ENCODE measurements around the gene PAQR9. TPM values are rescaled to one million over a fixed set of nuclear protein-coding genes. Genes with fewer than 3 reads are reported as not detected.

Gene PAQR9
- total RNA-seq, 1 donor from 2014 or later = 0.13 TPM

- DNase-seq (ENCODE audit: low spot score) (no peak), ATAC-seq (no peak)
- intact Hi-C loops (cut with DNase I) = no loop called here
Measured at GRCh38 chr3:142931222-142931621, 32.3 kb downstream of the PAQR9 start.

GRCh38 chr3:142930463-142930862, 33.0 kb downstream of the PAQR9 start:
- no peak for ATAC-seq
- DNase-seq (ENCODE audit: low spot score) = no peak
- intact Hi-C loops (cut with DNase I) = no loop called here

- intact Hi-C loops (cut with DNase I) = no loop called here
- DNase-seq (ENCODE audit: low spot score) (no peak), ATAC-seq (no peak)
Measured at GRCh38 chr3:142929890-142930289, 33.6 kb downstream of the PAQR9 start.

GRCh38 chr3:142929109-142929508, 34.4 kb downstream of the PAQR9 start:
- ATAC-seq = no peak
- intact Hi-C loops (cut with DNase I) = no loop called here
- no peak for DNase-seq (ENCODE audit: low spot score)

- intact Hi-C loops (cut with DNase I) = no loop called here
- ATAC-seq = no peak
- DNase-seq (ENCODE audit: low spot score) = no peak
Measured at GRCh38 chr3:142926368-142926944, 37.0 kb downstream of the PAQR9 start.

GRCh38 chr3:142925140-142925539, 38.3 kb downstream of the PAQR9 start:
- intact Hi-C loops (cut with DNase I) = no loop called here
- ATAC-seq = no peak
- no peak for DNase-seq (ENCODE audit: low spot score)

GRCh38 chr3:142923694-142924093, 39.8 kb downstream of the PAQR9 start:
- intact Hi-C loops (cut with DNase I) = no loop called here

GRCh38 chr3:142916605-142917004, 46.9 kb downstream of the PAQR9 start:
- ATAC-seq = no peak
- intact Hi-C loops (cut with DNase I) = no loop called here
- no peak for DNase-seq (ENCODE audit: low spot score)

More at GRCh38 chr3:142923694-142924093, 39.8 kb downstream of the PAQR9 start:
- DNase-seq (ENCODE audit: low spot score) = no peak
- ATAC-seq = no peak

GRCh38 chr3:142915636-142916035, 47.8 kb downstream of the PAQR9 start:
- intact Hi-C loops (cut with DNase I) = no loop called here
- no peak for DNase-seq (ENCODE audit: low spot score)
- ATAC-seq = no peak

GRCh38 chr3:142914286-142914811, 49.1 kb downstream of the PAQR9 start:
- intact Hi-C loops (cut with DNase I) = no loop called here
- no peak for ATAC-seq
- DNase-seq (ENCODE audit: low spot score) = no peak

- intact Hi-C loops (cut with DNase I) = no loop called here
- no peak for ATAC-seq
Measured at GRCh38 chr3:142913432-142913831, 50.0 kb downstream of the PAQR9 start.

GRCh38 chr3:142912402-142913172, 50.9 kb downstream of the PAQR9 start:
- intact Hi-C loops (cut with DNase I) = no loop called here
- no peak for DNase-seq (ENCODE audit: low spot score)
- ATAC-seq = peak; percentile 63

More at GRCh38 chr3:142913432-142913831, 50.0 kb downstream of the PAQR9 start:
- DNase-seq (ENCODE audit: low spot score) = no peak

Other genes starting within 250 kb of the PAQR9 start
- gene TRPC1, start 239.6 kb downstream of the PAQR9 start, total RNA-seq = 30.4 TPM
- 22.6 TPM for gene PCOLCE2, start 74.6 kb downstream of the PAQR9 start, total RNA-seq
- 125 TPM for gene U2SURP, start 37.9 kb upstream of the PAQR9 start, total RNA-seq
- 37.1 TPM for gene CHST2, start 156.1 kb upstream of the PAQR9 start, total RNA-seq